Retinal pigment epithelial cell (primary cell): Measurements from ENCODE around the gene KIF19.

Source experiments
- DNase-seq: peaks from one replicate; pipeline ENCODE4 v3.0.0-alpha.2; 2010; ENCODE audit warnings: low read depth
- H3K4me3 ChIP-seq: 2 replicates; pipeline ENCODE4 v1.5.1; 2011; ENCODE audit warnings: mild to moderate bottlenecking, low read length, control low read depth, moderate library complexity
- CTCF ChIP-seq: conservative IDR thresholded peaks from 2 replicates; pipeline ENCODE4 v1.5.1; 2011; ENCODE audit warnings: low read depth, low read length, control low read depth, inconsistent platforms

The KIF19 gene

DNA sequence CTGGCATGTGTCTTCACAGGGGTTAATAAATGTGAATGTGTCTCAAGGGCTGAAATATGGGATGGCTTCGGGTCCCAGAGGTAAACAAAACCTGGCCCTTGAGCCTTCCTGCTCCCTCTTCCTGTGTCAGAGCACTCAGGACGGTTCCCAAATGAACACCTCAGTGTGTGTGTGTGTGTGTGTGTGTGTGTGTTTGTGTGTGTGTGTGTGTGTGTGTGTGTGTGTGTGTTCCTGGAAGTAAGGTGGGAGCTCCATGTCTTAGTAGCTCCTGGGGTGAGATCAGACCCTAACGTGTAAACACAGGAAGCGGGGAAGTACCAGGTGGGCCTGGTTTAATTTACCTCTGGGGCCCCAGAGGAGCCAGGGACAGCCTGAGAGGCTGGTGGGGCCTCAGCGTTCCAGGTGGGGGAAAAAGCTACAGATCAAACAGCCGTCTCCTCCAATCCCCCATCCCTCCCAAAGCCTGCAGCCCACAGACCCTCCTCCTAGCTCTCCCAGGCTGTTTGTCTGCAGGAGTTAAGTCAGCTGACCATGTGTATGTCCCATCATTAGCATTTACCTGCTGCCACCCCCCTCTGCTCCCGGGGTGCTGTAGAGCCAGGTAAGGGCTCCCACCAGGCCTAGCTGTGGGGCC is 6.1 kb downstream of the KIF19 start:
- no peak overlapping the region for H3K4me3 ChIP-seq
- no peak for DNase-seq
- no peak for TF ChIP-seq CTCF

DNA sequence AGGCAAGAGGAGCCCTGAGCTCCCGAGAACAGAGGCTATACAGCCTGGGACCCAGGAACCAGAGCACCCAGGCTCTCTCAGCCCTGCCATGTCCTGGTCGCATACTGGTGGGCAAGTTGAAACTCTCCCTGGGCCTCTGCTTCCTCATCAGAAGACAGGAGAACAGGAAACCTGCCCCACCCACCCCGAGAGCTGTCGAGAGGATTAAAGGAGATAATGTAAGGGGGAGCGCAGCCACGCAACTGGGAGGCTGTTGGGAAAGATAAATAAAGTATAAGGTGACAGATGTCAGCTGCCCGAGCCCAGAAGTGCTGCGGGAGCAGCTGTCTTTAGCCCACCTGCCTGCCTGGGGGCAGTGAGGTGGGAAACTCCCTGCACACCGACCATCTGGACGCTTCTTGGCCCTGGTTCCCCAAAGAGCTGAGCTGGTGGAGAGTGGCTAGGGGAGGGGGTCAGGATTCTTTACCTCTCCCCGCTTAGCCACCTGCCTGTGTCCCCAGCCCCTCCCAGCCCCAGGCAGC is 6.8 kb downstream of the KIF19 start:
- TF ChIP-seq CTCF = no peak
- no peak overlapping the region for H3K4me3 ChIP-seq
- no peak for DNase-seq

- no peak overlapping the region for H3K4me3 ChIP-seq
- no peak for TF ChIP-seq CTCF
- DNase-seq = no peak
Observed at GRCh38 chr17:74334393-74335039, 8.5 kb downstream of the KIF19 start.

- no peak for DNase-seq
- no peak overlapping the region for H3K4me3 ChIP-seq
- TF ChIP-seq CTCF = no peak
Observed at GRCh38 chr17:74335529-74336062, 9.6 kb downstream of the KIF19 start.

DNA sequence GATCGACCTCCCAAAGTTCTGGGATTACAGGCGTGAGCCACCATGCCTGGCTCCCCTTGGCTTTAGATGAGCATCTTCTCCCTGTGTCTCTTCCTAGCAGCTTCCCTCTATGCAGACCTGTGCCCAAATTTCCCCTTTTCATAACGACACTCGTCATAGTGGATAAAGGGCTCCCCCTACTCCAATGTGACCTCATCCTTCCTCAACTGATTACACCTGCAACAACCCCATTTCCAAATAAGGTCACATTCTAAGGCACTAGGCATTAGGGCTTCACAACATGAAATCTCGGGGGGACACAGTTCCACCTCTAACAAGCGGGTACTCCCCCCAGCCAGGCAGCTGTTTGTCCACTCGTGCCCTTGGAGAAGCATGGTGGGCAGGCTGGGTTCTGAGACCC is 10.3 kb downstream of the KIF19 start:
- no peak for DNase-seq
- no peak for TF ChIP-seq CTCF
- H3K4me3 ChIP-seq = no peak overlapping the region

GRCh38 chr17:74337834-74338500 is 11.9 kb downstream of the KIF19 start:
- no peak for TF ChIP-seq CTCF
- DNase-seq = no peak
- H3K4me3 ChIP-seq = no peak overlapping the region
